Lower leg skin (tissue), 4 donors: Measurements from ENCODE around the gene BLM. TPM values are rescaled to one million over a fixed set of nuclear protein-coding genes. Genes with fewer than 3 reads are reported as not detected.

ENCODE experiments used
- DNase-seq, 2 donors: peaks; one replicate each; pipeline ENCODE4 v3.0.0-alpha.2; 2019; ENCODE audit warnings: low spot score in 2 of 2
- H3K4me3 ChIP-seq: fragments of 200-600 bp; sonication (generic); 2 replicates; pipeline ENCODE4 v1.5.1; 2017; ENCODE audit warnings: mild to moderate bottlenecking, low read depth; ENCODE audit not compliant: poor library complexity, severe bottlenecking
- POLR2A ChIP-seq, 2 donors: fragments of 450-650 bp; IDR thresholded peaks; one replicate each; pipeline ENCODE4 v1.6.1; 2016 to 2017; ENCODE audit warnings: antibody characterized with exemption in 2 of 2, mild to moderate bottlenecking in 1 of 2, moderate library complexity in 1 of 2
- WGBS, 2 donors: methylation state at CpG; one replicate each; pipeline ENCODE4 v1.1.5; 2018; 5-methylcytosine and 5-hydroxymethylcytosine counted together
- intact Hi-C: fragments of 100-400 bp; cut with DNase I; formaldehyde crosslinking; loops from one replicate; pipeline ENCODE4 v1.15.0; 2023; ENCODE audit warnings: low total_unique reads
- total RNA-seq, 4 donors: library from RNA; depleted of rRNA; stranded (reverse); fragments of >200 nt; gene quantifications; one replicate each; pipeline ENCODE4 v1.1.0, GENCODE V29; 2016
- TF ChIP-seq, protein P1 (sequence below), 3 donors: fragments of 450-650 bp; IDR thresholded peaks; one replicate each; pipeline ENCODE4 v1.5.1; 2016; ENCODE audit warnings: antibody characterized with exemption in 3 of 3, mild to moderate bottlenecking in 3 of 3, moderate library complexity in 2 of 3

The BLM gene
- total RNA-seq, 4 donors from 2014 or later, result 0.30 to 2.0 (median 0.45) TPM

DNA sequence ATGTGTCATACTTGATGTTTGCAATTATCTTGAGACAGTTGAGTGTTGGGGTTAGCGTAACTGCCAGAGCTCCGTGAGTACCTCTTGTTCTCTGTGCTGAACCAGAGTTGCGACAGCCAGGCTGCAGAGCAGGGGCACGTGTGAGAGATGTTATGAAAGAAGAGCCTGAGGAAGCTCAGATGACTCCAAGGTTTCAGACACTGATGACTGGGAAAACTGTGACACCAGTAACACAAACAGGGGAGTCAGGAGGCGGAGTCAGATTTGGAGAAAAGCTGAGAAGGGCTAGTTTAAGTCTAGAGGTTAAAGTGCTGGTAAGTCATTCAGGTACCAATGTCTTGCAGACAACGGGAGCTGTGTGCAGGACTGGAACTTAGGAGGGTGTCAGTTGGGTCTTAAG, 45.0 kb downstream of the BLM start:
- 65 to 67% methylated on average over 6 of the region's 6 CpGs for WGBS, 2 donors
- TF ChIP-seq, protein P1, sequence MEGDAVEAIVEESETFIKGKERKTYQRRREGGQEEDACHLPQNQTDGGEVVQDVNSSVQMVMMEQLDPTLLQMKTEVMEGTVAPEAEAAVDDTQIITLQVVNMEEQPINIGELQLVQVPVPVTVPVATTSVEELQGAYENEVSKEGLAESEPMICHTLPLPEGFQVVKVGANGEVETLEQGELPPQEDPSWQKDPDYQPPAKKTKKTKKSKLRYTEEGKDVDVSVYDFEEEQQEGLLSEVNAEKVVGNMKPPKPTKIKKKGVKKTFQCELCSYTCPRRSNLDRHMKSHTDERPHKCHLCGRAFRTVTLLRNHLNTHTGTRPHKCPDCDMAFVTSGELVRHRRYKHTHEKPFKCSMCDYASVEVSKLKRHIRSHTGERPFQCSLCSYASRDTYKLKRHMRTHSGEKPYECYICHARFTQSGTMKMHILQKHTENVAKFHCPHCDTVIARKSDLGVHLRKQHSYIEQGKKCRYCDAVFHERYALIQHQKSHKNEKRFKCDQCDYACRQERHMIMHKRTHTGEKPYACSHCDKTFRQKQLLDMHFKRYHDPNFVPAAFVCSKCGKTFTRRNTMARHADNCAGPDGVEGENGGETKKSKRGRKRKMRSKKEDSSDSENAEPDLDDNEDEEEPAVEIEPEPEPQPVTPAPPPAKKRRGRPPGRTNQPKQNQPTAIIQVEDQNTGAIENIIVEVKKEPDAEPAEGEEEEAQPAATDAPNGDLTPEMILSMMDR (IDR thresholded peaks at IDR 0.05), result no peak
- no peak for TF ChIP-seq POLR2A (IDR thresholded peaks at IDR 0.05)
- intact Hi-C loops, result no loop called here
- peak; percentile 90 to 94 for DNase-seq
- H3K4me3 ChIP-seq, result no peak overlapping the region

- no peak for TF ChIP-seq POLR2A (IDR thresholded peaks at IDR 0.05)
- TF ChIP-seq, protein P1 (IDR thresholded peaks at IDR 0.05), result no peak
- H3K4me3 ChIP-seq, result no peak overlapping the region
- intact Hi-C loops, result no loop called here
- no peak for DNase-seq
- WGBS, 2 donors, result 73 to 75% methylated on average over 4 of the region's 4 CpGs
Measured at GRCh38 chr15:90763366-90764099, 46.4 kb downstream of the BLM start.

DNA sequence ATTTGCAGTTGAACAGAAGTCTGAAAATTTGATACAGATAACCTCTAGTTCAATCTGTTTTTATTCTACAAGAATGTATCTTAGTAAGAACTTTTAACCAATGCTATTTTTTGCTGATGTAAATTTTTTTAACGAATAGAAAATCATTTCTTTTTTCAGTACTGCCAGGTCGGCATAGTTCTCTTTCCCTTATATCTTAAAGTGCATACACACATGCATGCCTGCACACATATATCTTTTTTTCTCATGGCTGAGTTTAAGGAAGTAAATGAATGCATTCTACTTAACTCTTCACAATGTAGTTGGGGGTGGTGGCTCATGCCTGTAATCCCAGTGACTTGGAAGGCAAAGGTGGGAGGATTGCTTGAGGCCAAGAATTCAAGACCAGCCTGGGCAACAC, 48.4 kb downstream of the BLM start:
- WGBS, 2 donors, result 74 to 78% methylated on average over 2 of the region's 2 CpGs

DNA sequence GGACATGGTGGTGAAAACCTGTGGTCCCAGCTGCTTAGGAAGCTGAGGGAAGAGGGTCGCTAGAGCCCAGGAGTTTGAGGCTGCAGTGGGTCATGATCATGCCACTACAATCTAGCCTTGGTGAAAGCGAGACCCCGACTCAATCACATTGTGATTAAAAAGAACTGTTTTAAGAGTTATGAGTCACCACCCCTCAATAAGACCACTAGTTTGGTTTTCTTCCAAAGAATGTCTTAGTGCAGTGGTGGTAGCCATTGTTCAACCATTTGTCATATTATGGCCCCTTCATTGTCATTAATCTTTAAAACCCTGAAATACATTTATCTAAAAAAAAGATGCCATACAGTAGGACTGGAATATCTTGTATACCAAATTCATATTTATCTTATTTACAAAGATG, 48.8 kb downstream of the BLM start:
- no peak overlapping the region for H3K4me3 ChIP-seq
- TF ChIP-seq, protein P1 (IDR thresholded peaks at IDR 0.05), result no peak
- TF ChIP-seq POLR2A (IDR thresholded peaks at IDR 0.05), result no peak
- intact Hi-C loops, result no loop called here
- no peak for DNase-seq
- 79 to 95% methylated on average over 3 of the region's 3 CpGs for WGBS, 2 donors

More for the DNA sequence above, 48.4 kb downstream of the BLM start:
- no peak for DNase-seq
- TF ChIP-seq, protein P1 (IDR thresholded peaks at IDR 0.05), result no peak
- no peak for TF ChIP-seq POLR2A (IDR thresholded peaks at IDR 0.05)
- no peak overlapping the region for H3K4me3 ChIP-seq
- intact Hi-C loops, result no loop called here

GRCh38 chr15:90769375-90769774, 52.2 kb downstream of the BLM start:
- WGBS, 2 donors, result 60% methylated on average over 10 of the region's 10 CpGs
- DNase-seq, result no peak
- no peak for TF ChIP-seq POLR2A (IDR thresholded peaks at IDR 0.05)
- TF ChIP-seq, protein P1 (IDR thresholded peaks at IDR 0.05), result no peak
- no peak overlapping the region for H3K4me3 ChIP-seq
- intact Hi-C loops, result no loop called here

- 94 to 98% methylated on average over 1 of the region's 1 CpG for WGBS, 2 donors
- TF ChIP-seq, protein P1 (IDR thresholded peaks at IDR 0.05), result no peak
- TF ChIP-seq POLR2A (IDR thresholded peaks at IDR 0.05), result no peak
- intact Hi-C loops, result no loop called here
Measured at GRCh38 chr15:90773485-90773884, 56.3 kb downstream of the BLM start.

More at GRCh38 chr15:90773485-90773884, 56.3 kb downstream of the BLM start:
- H3K4me3 ChIP-seq, result no peak overlapping the region
- no peak for DNase-seq
